Measurements from ENCODE around the gene HECW1.

The HECW1 gene

GRCh38 chr7:43441231-43442130 is 329.0 kb downstream of the HECW1 start:
- DNase-seq: no peak

DNA sequence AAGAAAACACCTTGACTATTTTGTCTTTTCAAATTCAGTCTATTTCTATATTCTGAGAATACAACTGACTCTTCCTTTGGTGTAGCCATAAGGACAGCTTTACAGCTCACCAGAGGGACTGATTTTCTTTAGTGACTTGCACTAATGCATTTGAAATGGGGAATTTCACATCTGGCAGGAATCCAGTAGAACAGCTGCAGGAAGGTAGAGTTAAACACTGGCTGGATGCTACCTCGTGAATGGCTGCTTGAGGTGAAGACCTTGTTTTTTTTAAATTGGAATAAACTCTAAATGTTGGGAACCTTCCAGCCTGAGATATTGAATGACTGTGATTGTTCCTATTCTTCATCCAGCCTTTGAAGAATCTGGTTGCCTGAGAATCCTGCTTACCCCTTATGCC is 330.9 kb downstream of the HECW1 start:
- no peak for DNase-seq

DNA sequence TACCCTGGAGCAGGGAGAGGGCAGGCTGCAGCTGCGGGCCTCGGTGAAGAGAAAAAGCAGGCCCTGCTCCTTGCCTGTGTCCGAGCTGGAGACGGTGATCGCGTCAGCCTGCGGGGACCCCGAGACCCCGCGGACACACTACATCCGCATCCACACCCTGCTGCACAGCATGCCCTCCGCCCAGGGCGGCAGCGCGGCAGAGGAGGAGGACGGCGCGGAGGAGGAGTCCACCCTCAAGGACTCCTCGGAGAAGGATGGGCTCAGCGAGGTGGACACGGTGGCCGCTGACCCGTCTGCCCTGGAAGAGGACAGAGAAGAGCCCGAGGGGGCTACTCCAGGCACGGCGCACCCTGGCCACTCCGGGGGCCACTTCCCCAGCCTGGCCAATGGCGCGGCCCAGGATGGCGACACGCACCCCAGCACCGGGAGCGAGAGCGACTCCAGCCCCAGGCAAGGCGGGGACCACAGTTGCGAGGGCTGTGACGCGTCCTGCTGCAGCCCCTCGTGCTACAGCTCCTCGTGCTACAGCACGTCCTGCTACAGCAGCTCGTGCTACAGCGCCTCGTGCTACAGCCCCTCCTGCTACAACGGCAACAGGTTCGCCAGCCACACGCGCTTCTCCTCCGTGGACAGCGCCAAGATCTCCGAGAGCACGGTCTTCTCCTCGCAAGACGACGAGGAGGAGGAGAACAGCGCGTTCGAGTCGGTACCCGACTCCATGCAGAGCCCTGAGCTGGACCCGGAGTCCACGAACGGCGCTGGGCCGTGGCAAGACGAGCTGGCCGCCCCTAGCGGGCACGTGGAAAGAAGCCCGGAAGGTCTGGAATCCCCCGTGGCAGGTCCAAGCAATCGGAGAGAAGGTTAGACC is 332.5 kb downstream of the HECW1 start:
- DNase-seq: no peak

- DNase-seq: no peak
Observed at GRCh38 chr7:43449577-43449976, 337.1 kb downstream of the HECW1 start.

DNA sequence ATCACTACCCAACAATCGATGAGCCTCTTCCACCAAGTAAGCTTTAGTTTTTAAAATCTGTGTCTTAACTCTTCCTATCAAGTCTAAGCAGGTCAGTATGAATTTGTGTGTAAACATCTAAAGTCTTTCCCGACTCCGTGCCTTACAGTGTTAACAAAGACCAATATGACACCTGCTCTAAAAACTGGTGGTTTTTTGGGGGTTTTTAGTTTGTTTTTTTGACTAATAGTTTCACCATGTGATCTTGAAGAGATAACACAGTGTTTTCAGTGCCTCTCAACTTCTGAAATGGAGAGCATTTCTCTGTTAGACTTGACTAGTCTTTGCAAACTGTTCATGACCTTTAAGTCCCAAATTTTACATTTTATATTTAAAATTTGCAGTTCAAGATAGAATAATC is 338.4 kb downstream of the HECW1 start:
- DNase-seq: no peak

GRCh38 chr7:43454936-43455518 is 342.6 kb downstream of the HECW1 start:
- no peak for DNase-seq

DNA sequence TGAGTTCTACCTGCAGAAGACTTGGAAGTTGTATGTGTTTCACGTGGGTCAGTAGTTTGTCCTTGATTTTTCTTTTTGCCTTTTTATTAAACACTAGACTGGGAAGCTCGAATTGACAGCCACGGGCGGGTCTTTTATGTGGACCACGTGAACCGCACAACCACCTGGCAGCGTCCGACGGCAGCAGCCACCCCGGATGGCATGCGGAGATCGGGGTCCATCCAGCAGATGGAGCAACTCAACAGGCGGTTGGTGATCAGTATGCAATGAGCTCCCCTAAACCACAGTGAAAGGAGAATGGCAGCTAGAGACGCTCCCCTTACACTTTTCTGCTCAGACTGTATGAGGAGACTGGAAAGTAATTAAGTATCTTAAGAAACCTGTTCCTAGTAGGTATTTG is 343.8 kb downstream of the HECW1 start:
- DNase-seq: no peak

GRCh38 chr7:43458330-43459018 is 346.0 kb downstream of the HECW1 start:
- no peak for DNase-seq

DNA sequence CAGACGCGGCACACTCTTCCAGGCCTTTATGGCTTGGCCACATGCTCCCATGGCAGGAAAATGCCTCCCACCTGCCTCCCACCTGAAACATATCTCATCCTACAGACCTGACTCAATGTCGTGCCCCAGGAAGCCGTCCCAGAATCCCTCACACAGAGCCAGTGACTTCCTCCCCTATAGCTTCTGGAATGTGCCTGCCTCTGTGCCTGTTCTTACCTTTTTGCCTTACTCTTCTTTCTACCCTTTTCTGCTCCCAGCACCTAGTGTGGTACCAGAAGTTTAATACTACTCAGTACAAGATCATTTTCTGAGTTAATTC is 346.5 kb downstream of the HECW1 start:
- no peak for DNase-seq

DNA sequence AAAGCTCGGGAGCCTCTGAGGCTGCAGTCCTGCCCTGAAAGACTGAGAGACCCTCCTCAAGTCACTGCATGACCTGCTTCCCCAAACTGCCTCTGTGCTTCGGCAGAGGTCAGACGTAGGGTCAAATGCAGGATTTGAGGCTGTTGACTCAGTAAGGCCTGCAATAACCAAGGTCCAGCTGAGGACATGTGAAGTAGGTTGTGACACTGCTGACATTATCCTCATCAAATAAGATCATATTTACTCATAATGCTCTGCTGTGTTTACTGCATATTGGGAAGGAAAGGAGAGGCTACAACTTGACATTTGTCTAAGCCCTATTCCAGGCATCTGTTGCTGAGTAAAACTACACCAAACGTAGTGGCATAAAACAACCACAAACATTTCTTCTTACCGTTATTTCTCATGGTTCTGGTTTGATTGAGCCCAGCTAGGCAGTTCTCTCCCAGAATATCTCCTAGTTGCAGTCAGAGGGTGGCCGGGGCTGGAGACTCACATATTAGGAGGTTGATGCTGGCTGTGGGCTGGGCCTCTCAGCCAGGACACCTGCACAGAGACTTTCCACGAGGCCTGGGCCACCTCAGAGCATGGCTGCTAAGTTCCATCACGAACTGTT is 348.4 kb downstream of the HECW1 start:
- no peak for DNase-seq

DNA sequence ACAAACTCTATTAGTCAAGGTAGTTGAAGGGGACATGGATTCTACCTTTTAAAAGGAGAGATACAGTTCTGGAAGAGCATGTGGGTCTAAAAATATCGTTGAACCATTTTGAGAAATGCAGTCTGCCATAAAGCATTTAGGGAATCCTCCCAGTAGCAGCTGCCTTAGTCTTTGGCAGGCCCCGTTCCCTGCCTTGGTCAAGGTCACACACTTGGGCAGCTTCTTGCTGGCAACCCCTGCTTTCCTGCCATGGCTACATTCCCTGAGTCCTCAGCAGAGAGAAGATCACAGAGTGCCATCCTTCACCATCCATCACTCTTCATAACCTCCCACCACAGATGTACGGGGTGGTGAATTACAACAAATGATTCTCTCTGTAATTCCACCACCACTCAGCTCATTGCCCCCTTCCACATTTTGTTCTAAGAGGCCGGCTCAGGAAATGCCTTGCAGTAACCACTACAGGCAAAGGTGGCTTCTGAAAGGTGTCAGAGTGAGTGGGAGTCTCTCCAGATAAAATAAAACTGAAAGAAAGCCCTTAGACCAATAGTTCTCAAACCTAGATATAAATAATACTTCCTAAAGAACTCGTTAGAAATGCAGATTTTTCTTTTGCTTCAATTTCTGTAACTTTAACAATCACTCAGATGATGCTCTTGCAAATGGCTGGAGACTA is 349.0 kb downstream of the HECW1 start:
- no peak for DNase-seq

GRCh38 chr7:43462836-43463235 is 350.4 kb downstream of the HECW1 start:
- DNase-seq: no peak

GRCh38 chr7:43463401-43463980 is 351.0 kb downstream of the HECW1 start:
- DNase-seq: no peak

DNA sequence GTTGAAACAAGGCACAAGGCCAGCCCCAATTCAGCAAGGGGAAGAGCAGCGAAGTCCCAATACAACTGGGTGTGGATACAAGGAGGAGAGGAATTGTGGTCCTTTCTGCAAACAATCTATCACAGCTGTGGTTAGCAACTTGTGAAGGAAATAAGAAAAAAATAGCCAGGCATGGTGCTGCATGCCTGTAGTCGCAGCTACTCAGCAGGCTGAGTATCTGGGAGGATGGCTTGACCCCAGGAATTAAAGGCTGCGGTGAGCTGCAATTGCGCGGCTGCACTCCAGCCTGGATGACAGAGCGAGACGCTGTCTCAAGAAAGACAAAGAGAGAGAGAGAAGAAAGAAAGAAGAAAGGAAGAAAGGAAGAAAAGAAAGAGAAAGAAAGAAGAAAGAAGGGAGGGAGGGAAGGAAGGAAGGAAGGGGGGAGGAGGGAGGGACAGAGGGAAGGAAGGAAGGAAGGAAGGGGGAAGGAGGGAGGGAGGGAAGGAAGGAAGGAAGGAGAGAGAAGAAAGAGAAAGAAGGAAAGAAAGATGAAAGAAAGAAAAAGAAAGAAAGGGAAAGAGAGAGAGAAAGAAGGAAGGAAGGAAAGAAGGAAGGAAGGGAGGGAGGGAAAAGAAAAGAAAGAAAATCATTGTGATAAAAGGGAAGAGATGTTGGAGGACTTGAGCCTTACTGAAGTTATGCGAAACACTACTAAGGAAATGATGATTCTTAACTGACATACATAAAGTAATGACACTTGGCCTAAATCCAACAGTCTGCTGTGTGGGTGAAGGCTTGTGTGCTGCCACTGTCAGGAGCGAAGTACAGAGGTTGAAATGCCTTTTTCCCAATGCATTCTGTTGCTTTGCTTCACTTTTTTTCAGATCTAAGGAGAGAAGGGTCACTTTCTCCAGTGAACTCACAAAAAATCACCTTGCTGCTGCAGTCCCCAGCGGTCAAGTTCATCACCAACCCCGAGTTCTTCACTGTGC is 353.4 kb downstream of the HECW1 start:
- no peak for DNase-seq

- no peak for DNase-seq
Observed at GRCh38 chr7:43467406-43467805, 355.0 kb downstream of the HECW1 start.

DNA sequence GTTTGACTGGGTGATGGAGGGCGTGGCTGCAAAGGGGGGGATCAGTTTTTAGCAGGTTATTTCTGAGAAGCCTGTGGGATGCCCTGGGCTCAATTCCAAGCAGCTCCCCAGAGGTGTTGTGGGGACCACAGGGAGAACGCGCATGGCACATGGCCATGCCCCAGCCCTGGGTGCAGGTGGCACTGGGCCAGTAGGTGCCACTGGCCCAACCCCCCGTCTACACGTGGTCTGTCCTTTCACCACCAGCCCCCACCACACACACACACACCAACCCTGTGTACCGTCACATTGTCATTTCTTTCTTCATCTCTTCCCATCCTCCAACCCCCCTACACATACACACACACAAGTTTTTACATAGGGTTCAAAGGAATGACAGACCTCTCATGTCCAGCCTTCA is 355.4 kb downstream of the HECW1 start:
- DNase-seq: no peak

DNA sequence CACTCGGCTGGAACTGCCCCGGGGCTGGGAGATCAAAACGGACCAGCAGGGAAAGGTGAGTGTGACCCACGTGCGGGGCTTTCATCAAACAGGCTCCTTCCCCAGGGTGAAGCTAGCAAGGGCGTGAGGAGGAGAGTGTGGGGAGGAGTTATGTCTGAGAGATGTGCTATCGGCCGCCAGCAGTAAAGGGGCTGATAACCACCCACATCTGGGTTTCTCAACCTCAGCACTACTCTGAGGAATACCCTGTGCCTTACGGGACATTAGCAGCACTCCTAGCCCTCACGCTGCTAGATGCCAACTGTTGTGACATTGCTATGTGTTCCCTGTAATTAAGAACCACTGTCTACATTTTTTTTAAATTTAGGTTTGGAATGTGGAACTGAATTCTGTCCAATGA is 356.6 kb downstream of the HECW1 start:
- no peak for DNase-seq

- DNase-seq: no peak
Observed at GRCh38 chr7:43470110-43470509, 357.7 kb downstream of the HECW1 start.

DNA sequence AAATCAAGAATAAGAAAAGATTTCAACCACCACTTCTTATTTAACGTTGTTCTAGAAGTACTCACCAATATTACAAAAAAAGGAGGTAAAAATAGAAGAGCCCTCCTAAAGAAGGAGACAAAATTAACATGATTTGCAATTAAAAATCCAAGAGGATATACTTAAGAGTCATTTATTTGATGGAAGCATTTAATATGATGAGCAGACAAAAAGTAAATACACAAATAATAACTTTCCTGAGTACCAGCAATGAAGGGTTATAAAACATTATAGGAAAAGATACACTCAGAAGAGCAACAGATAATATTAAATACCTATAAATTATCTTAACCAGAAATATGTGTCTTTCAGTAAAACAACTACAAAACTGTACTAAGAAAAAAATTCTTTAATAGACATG is 363.5 kb downstream of the HECW1 start:
- no peak for DNase-seq

- no peak for DNase-seq
Observed at GRCh38 chr7:43476896-43477295, 364.4 kb downstream of the HECW1 start.

- DNase-seq: no peak
Observed at GRCh38 chr7:43479042-43479441, 366.6 kb downstream of the HECW1 start.
